ENCODE results near the gene CR2. TPM values are rescaled to one million over a fixed set of nuclear protein-coding genes. Genes with fewer than 3 reads are reported as not detected.

CR2 gene
- total and polyA plus RNA-seq, 4 experiments from 2014 or later = 1.9 to 6.7 (median 3.9) TPM

DNA sequence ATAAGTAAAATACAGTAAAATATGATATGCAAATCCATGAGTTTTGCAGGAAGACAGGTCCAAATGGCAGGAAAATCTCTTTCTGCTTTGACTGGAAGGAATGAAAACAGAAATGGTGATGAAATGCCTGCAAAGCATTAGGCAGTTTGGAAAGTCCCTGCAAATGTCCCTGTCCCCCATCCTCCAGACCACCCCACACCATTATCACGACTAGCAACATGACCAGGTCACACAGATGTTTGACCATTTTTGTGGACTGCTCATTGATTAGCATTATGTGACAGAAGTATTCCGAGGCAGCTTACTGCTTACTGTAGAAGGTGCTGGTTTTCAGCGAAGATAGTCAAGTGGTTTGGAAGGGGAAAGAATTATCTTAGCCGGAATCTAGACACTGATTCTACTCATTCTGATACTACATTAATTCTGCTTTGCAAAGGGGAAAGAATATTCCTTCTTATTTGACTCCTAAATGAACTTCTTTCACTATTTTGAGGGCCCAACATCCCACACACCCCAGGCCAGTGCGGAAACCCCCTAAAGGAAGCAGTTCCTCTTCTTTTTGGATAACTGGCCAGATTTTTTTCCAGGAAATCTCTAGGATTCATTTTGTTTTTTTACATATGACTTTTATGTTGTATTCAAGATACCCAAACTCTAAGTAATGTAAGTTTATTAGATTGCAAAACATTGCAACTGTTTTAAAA is 9.5 kb upstream of the CR2 start:
- intact Hi-C loops (cut with micrococcal nuclease) = no loop called here
- H3K27ac Mint-ChIP-seq = no peak overlapping the region
- no peak overlapping the region for H3K4me3 ChIP-seq (ENCODE audit: low read length in 2 of 2)
- no peaks in the 10 kb centered on the region for H3K4me1 ChIP-seq (ENCODE audit: insufficient read depth, low read length)
- no peak overlapping the region for H3K27ac ChIP-seq (ENCODE audit: low read depth, low read length)
- H3K27me3 ChIP-seq (ENCODE audit: insufficient read depth, low read length) = no peaks in the 10 kb centered on the region
- POLR2A ChIA-PET (ENCODE audit: partially characterized antibody) = no interaction called here
- no peaks in the 10 kb centered on the region for H3K9me3 ChIP-seq (ENCODE audit: control insufficient read depth in 1 of 2, low read length in 2 of 2)
- H3K27me3 Mint-ChIP-seq = peaks cover 0 to under 1% of the 10 kb centered on the region in 2 donors
- H3K4me3 Mint-ChIP-seq = no peak overlapping the region
- no peak for DNase-seq
- H3K4me1 Mint-ChIP-seq = peaks cover 0 to 3% (median under 1%) of the 10 kb centered on the region in 4 donors
- CTCF ChIA-PET (ENCODE audit: partially characterized antibody) = no interaction called here
- H3K36me3 Mint-ChIP-seq = no peaks in the 10 kb centered on the region
- no peaks in the 10 kb centered on the region for H3K36me3 ChIP-seq (ENCODE audit: insufficient read depth, low read length)
- H3K9me3 Mint-ChIP-seq = peaks cover 0 to under 1% (median 0%) of the 10 kb centered on the region in 8 donors

DNA sequence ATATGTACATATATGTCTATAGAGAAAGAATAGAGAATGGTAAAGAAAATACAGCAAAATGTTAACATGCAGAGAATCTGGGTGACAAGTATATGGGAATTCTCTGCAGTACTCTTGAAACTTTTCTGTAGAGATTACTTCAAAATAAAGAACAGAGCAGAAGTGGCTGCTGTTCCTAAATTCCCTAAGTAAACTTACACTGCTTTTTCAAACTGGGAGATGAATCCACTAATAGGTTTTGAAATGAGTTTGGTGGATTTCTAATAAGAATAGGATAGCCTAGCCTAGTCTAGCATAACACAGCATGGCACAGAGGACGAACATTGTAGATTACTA is 450 bp upstream of the CR2 start:
- peak overlapping the region in 1 of 2 donors; percentile 25 for H3K4me3 ChIP-seq (ENCODE audit: low read length in 2 of 2)
- ChIA-PET POLR2A (ENCODE audit: partially characterized antibody) (interaction anchor here (1.0 to 1.8 kb wide), 3 partner anchors 10 to 46 kb away, joined by 3 to 7 read pairs (median 4); partner anchors contain the start of gene CR1), CTCF (ENCODE audit: partially characterized antibody) (interaction anchor here (0.9 to 5.4 kb wide), 7 partner anchors 10 to 370 kb away, joined by 3 to 51 read pairs (median 5); partner anchors contain the start of gene CR1)
- no peaks in the 10 kb centered on the region for H3K36me3 ChIP-seq (ENCODE audit: insufficient read depth, low read length)
- Mint-ChIP-seq H3K27ac (peak overlapping the region in 1 of 7 donors; percentile 24), H3K9me3 (no peaks in the 10 kb centered on the region), H3K36me3 (no peaks in the 10 kb centered on the region), H3K4me3 (peak overlapping the region; percentile 43 to 82 (median 68)), H3K4me1 (peaks cover 7 to 16% (median 12%) of the 10 kb centered on the region in 4 donors), H3K27me3 (peaks cover 22 to 28% of the 10 kb centered on the region in 2 donors)
- no peaks in the 10 kb centered on the region for H3K9me3 ChIP-seq (ENCODE audit: control insufficient read depth in 1 of 2, low read length in 2 of 2)
- no peak for DNase-seq
- intact Hi-C loops (cut with micrococcal nuclease) = loop anchor here (1.0 kb wide), 1 partner anchor 46 kb away; no protein-coding TSS in a partner anchor
- peaks cover 29% of the 10 kb centered on the region for H3K4me1 ChIP-seq (ENCODE audit: insufficient read depth, low read length)
- peaks cover 19% of the 10 kb centered on the region for H3K27me3 ChIP-seq (ENCODE audit: insufficient read depth, low read length)
- H3K27ac ChIP-seq (ENCODE audit: low read depth, low read length) = no peak overlapping the region

DNA sequence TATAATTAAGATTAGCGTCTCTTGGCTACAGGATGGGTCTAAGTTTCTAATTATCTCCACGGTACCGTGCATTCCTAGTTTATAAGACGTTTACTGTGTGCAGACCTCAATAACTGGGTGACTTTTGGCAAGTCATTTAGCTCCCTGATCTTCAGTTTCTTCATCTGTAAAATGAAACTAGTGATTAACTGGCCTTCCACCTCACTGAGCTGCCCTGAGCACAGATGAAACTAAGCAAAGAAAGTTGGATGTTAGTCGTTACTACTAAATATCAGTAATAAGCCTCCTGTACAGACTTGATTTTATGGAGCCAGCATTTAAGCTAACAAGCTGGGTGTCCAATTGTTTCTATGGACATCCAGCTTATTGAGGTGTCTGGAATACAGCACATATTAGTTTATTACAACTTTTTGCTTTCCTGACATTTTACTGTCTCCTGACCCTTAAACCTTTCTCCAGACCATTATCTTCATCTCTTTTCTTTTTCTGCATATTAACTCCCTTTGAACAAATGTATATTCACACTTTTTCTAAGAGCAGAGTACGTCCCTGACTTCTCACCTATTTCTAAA is 1.1 kb downstream of the CR2 start:
- DNase-seq = no peak
- Histone ChIP-seq H3K27me3 (ENCODE audit: insufficient read depth, low read length) (peaks cover 15% of the 10 kb centered on the region), H3K27ac (ENCODE audit: low read depth, low read length) (no peak overlapping the region), H3K4me3 (ENCODE audit: low read length in 2 of 2) (no peak overlapping the region), H3K9me3 (ENCODE audit: control insufficient read depth in 1 of 2, low read length in 2 of 2) (no peaks in the 10 kb centered on the region), H3K4me1 (ENCODE audit: insufficient read depth, low read length) (peaks cover 43% of the 10 kb centered on the region), H3K36me3 (ENCODE audit: insufficient read depth, low read length) (no peaks in the 10 kb centered on the region)
- peaks cover 12 to 25% (median 15%) of the 10 kb centered on the region in 4 donors for H3K4me1 Mint-ChIP-seq
- intact Hi-C loops (cut with micrococcal nuclease) = no loop called here
- H3K27me3 Mint-ChIP-seq = peaks cover 18 to 24% of the 10 kb centered on the region in 2 donors
- H3K27ac Mint-ChIP-seq = peak overlapping the region in 1 of 7 donors; percentile 33
- H3K36me3 Mint-ChIP-seq = no peaks in the 10 kb centered on the region
- H3K9me3 Mint-ChIP-seq = no peaks in the 10 kb centered on the region
- CTCF ChIA-PET (ENCODE audit: partially characterized antibody) = interaction anchor here (0.6 to 5.4 kb wide), 5 partner anchors 9 to 402 kb away, joined by 3 to 51 read pairs (median 10); partner anchors contain the start of genes CR1 and PFKFB2
- POLR2A ChIA-PET (ENCODE audit: partially characterized antibody) = interaction anchor here (1.1 to 1.8 kb wide), 3 partner anchors 33 to 44 kb away, joined by 3 to 7 read pairs (median 4); partner anchors contain the start of gene CR1
- H3K4me3 Mint-ChIP-seq = peak overlapping the region; percentile 17 to 82 (median 62)

DNA sequence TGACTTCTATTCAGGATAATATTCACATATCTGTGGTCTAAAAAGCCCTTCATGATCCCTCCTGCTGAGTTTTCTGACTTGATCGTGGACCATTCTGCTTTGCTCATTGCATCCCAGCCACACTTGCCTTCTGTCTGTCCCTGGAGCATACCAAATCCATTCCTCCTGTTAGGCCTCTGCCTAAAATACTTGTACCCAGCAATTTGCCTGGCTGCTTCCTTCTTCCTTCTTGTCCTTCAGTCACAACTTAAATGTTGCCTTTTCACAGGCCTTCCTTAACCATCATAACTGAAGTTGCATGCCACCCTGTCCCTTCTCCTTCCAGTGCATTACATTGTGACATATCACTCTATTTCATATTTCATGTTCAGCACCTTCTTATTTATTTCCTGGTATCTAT is 4.3 kb downstream of the CR2 start:
- Histone ChIP-seq H3K36me3 (ENCODE audit: insufficient read depth, low read length) (no peaks in the 10 kb centered on the region), H3K27me3 (ENCODE audit: insufficient read depth, low read length) (peaks cover 15% of the 10 kb centered on the region), H3K27ac (ENCODE audit: low read depth, low read length) (no peak overlapping the region), H3K4me3 (ENCODE audit: low read length in 2 of 2) (no peak overlapping the region), H3K9me3 (ENCODE audit: control insufficient read depth in 1 of 2, low read length in 2 of 2) (no peaks in the 10 kb centered on the region), H3K4me1 (ENCODE audit: insufficient read depth, low read length) (peaks cover 71% of the 10 kb centered on the region)
- H3K27ac Mint-ChIP-seq = no peak overlapping the region
- no peaks in the 10 kb centered on the region for H3K36me3 Mint-ChIP-seq
- H3K4me3 Mint-ChIP-seq = no peak overlapping the region
- no peak for DNase-seq
- H3K9me3 Mint-ChIP-seq = no peaks in the 10 kb centered on the region
- ChIA-PET CTCF (ENCODE audit: partially characterized antibody) (interaction anchor here (1.2 kb wide), 1 partner anchor 10 kb away, joined by 3 read pairs; no protein-coding TSS in a partner anchor), POLR2A (ENCODE audit: partially characterized antibody) (interaction anchor here (1.0 kb wide), 1 partner anchor 405 kb away, joined by 3 read pairs; the partner anchor contains the start of gene PFKFB2)
- peaks cover 26 to 52% (median 35%) of the 10 kb centered on the region in 4 donors for H3K4me1 Mint-ChIP-seq
- intact Hi-C loops (cut with micrococcal nuclease) = no loop called here
- peaks cover 8 to 12% of the 10 kb centered on the region in 2 donors for H3K27me3 Mint-ChIP-seq

DNA sequence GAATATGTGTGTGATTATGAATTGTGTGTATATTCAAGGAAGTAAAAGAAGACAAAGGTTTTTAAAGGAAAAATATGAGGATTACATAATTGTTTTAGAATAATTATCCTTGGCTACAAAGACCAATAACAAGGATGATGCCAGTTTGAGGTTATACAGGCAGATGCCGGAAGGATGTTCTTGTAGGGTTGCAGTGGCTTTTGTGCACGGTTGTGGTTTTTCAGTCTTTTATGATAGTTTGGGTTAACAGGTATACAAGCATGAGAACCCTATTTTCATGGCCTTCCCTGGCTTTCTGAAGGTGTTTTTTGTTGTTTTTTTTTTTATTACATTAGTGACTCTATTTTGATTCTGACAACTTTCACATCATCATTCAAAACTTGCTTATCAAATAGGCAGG is 4.9 kb downstream of the CR2 start:
- H3K4me1 ChIP-seq (ENCODE audit: insufficient read depth, low read length) = peaks cover 73% of the 10 kb centered on the region
- H3K36me3 ChIP-seq (ENCODE audit: insufficient read depth, low read length) = no peaks in the 10 kb centered on the region
- H3K27me3 ChIP-seq (ENCODE audit: insufficient read depth, low read length) = peaks cover 10% of the 10 kb centered on the region
- intact Hi-C loops (cut with micrococcal nuclease) = no loop called here
- H3K4me1 Mint-ChIP-seq = peaks cover 28 to 53% (median 37%) of the 10 kb centered on the region in 4 donors
- H3K9me3 Mint-ChIP-seq = no peaks in the 10 kb centered on the region
- no peaks in the 10 kb centered on the region for H3K36me3 Mint-ChIP-seq
- no peak overlapping the region for H3K27ac Mint-ChIP-seq
- no peaks in the 10 kb centered on the region for H3K9me3 ChIP-seq (ENCODE audit: control insufficient read depth in 1 of 2, low read length in 2 of 2)
- DNase-seq = peak; percentile 60 to 78 (median 64)
- CTCF ChIA-PET (ENCODE audit: partially characterized antibody) = no interaction called here
- no peak overlapping the region for H3K4me3 ChIP-seq (ENCODE audit: low read length in 2 of 2)
- H3K27me3 Mint-ChIP-seq = peaks cover 8% of the 10 kb centered on the region in 2 donors
- no peak overlapping the region for H3K27ac ChIP-seq (ENCODE audit: low read depth, low read length)
- no peak overlapping the region for H3K4me3 Mint-ChIP-seq
- POLR2A ChIA-PET (ENCODE audit: partially characterized antibody) = no interaction called here

DNA sequence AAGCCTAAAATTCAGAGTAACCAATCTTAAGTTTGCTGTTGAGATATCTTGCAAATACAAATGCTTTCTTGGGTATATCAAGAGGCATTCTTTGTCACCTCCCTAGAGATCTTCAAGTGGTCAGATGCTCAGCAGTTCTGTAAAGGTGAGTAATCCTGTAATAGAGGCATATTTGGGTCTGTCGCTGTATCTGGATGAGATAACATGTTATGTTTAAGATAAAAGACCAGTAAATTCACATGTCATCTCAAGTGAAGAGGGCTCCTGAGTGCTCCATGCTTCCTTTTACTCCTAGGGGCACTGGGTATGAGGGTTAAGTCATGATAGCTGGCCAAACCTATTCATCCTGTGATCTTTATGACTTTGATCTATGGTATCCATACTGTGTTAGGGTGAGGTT is 7.5 kb downstream of the CR2 start:
- Mint-ChIP-seq H3K36me3 (no peaks in the 10 kb centered on the region), H3K27ac (peak overlapping the region in 4 of 7 donors; percentile 28 to 57 (median 38)), H3K4me3 (peak overlapping the region in 3 of 8 donors; percentile 12 to 34 (median 23)), H3K4me1 (peaks cover 24 to 42% (median 31%) of the 10 kb centered on the region in 4 donors), H3K9me3 (no peaks in the 10 kb centered on the region), H3K27me3 (peaks cover 2 to 5% of the 10 kb centered on the region in 2 donors)
- no peak overlapping the region for H3K4me3 ChIP-seq (ENCODE audit: low read length in 2 of 2)
- ChIA-PET POLR2A (ENCODE audit: partially characterized antibody) (interaction anchor here (1.0 to 1.7 kb wide), 3 partner anchors 9 to 34 kb away, joined by 3 read pairs; partner anchors contain the start of gene CR1), CTCF (ENCODE audit: partially characterized antibody) (no interaction called here)
- H3K27me3 ChIP-seq (ENCODE audit: insufficient read depth, low read length) = no peaks in the 10 kb centered on the region
- intact Hi-C loops (cut with micrococcal nuclease) = no loop called here
- H3K4me1 ChIP-seq (ENCODE audit: insufficient read depth, low read length) = peaks cover 59% of the 10 kb centered on the region
- no peak for DNase-seq
- H3K36me3 ChIP-seq (ENCODE audit: insufficient read depth, low read length) = no peaks in the 10 kb centered on the region
- H3K9me3 ChIP-seq (ENCODE audit: control insufficient read depth in 1 of 2, low read length in 2 of 2) = no peaks in the 10 kb centered on the region
- H3K27ac ChIP-seq (ENCODE audit: low read depth, low read length) = no peak overlapping the region

DNA sequence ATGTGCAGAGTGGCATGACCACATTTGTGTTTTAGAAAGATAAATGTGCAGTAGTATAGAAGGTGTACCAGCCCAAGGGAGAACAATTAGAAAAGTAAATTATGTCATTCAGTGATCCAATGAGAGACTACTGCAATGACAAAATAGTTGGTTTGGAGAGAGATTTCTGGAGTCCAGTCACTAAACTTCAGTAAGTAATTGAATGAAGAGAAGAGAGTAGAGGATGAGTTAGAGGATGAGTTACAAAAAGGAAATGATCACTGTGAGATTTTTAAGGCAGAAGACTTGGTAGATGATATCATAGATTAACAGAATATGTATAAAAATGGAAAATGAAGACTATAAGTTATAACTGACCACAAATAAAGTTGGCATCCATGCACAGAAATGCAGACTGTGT is 8.4 kb downstream of the CR2 start:
- peak overlapping the region in 3 of 8 donors; percentile 9 to 23 (median 10) for H3K4me3 Mint-ChIP-seq
- CTCF ChIA-PET (ENCODE audit: partially characterized antibody) = interaction anchor here (2.3 kb wide), 1 partner anchor 8 kb away, joined by 10 read pairs; the partner anchor contains the start of gene CR2

More for the DNA sequence above, 8.4 kb downstream of the CR2 start:
- DNase-seq = no peak
- Histone ChIP-seq H3K9me3 (ENCODE audit: control insufficient read depth in 1 of 2, low read length in 2 of 2) (no peaks in the 10 kb centered on the region), H3K4me1 (ENCODE audit: insufficient read depth, low read length) (peaks cover 59% of the 10 kb centered on the region), H3K4me3 (ENCODE audit: low read length in 2 of 2) (no peak overlapping the region), H3K36me3 (ENCODE audit: insufficient read depth, low read length) (no peaks in the 10 kb centered on the region), H3K27ac (ENCODE audit: low read depth, low read length) (no peak overlapping the region), H3K27me3 (ENCODE audit: insufficient read depth, low read length) (no peaks in the 10 kb centered on the region)
- Mint-ChIP-seq H3K4me1 (peaks cover 25 to 42% (median 31%) of the 10 kb centered on the region in 4 donors), H3K27ac (no peak overlapping the region), H3K9me3 (no peaks in the 10 kb centered on the region), H3K27me3 (peaks cover 7 to 10% of the 10 kb centered on the region in 2 donors), H3K36me3 (no peaks in the 10 kb centered on the region)
- POLR2A ChIA-PET (ENCODE audit: partially characterized antibody) = interaction anchor here (1.0 kb wide), 1 partner anchor 33 kb away, joined by 3 read pairs; the partner anchor contains the start of gene CR1
- intact Hi-C loops (cut with micrococcal nuclease) = no loop called here
